ENCODE data around the gene OR51B6.
"Not testable (repeated sequence)": the region's sequence is repeated elsewhere in the genome, so short reads cannot be mapped to it uniquely, and the experiment has no call there.

The OR51B6 gene

GRCh38 chr11:5363679-5364078, 12.4 kb downstream of the OR51B6 start:
- DNase-seq (ENCODE audit: low read depth in 2 of 3, low spot score in 1 of 3): no peak

- no peak for DNase-seq (ENCODE audit: low read depth in 2 of 3, low spot score in 1 of 3)
Observed at GRCh38 chr11:5364214-5364613, 12.9 kb downstream of the OR51B6 start.

GRCh38 chr11:5366365-5366764, 15.1 kb downstream of the OR51B6 start:
- not testable (repeated sequence) for DNase-seq (ENCODE audit: low read depth in 2 of 3, low spot score in 1 of 3)

DNA sequence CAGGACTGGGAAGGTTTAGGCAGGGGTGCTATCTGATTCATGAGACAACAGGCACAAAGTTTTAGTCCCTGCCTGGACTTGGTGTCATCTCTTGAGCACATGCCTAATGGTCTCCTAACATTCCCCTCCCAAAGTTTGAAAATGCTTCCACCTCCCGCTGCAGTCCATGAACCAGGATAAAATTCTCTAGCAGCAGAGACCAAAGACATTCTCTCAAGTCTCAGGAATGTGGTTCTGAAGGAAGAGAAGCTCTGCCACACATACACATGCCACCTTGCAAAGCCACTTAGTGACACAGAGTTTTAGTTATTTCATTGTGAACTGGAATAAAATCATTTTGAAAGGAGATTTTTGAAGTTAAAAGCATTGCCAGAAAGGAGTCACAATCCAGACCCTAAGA, 15.5 kb downstream of the OR51B6 start:
- DNase-seq (ENCODE audit: low read depth in 2 of 3, low spot score in 1 of 3): no peak

DNA sequence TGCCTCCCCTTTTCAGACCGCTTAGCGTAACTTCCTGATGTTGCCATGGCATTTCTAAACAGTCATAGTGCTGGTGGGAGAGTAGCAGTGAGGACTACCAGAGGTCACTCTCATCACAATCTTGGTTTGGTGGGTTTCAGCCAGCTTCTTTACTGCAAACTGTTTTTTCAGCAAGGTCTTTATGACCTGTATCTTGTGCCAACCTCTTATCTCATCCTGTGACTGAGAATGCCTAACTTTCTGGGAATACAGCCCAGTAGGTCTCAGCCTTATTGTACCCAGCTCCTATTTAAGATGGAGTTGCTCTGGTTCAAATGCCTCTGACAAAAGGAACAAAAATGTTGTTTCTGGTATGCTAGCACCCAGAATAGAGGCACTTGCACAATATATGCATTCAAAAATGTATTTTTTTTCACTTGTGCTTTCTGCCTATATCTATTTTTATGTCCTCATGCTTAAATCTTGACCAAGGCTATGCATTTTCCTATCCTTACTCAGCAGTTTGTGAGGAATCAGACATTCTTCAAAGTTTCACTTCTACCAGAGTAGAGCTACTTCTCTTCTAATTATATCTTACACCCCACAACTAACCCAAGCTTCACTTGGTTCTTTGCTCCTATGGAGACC, 16.3 kb downstream of the OR51B6 start:
- DNase-seq (ENCODE audit: low read depth in 2 of 3, low spot score in 1 of 3): no peak

- no peak for DNase-seq (ENCODE audit: low read depth in 2 of 3, low spot score in 1 of 3)
Observed at GRCh38 chr11:5368502-5369043, 17.3 kb downstream of the OR51B6 start.

- DNase-seq (ENCODE audit: low read depth in 2 of 3, low spot score in 1 of 3): no peak
Observed at GRCh38 chr11:5369789-5370188, 18.5 kb downstream of the OR51B6 start.

- peak; percentile 2 to 37 (median 10) for DNase-seq (ENCODE audit: low read depth in 2 of 3, low spot score in 1 of 3)
Observed at GRCh38 chr11:5380740-5381342, 29.5 kb downstream of the OR51B6 start.

- DNase-seq (ENCODE audit: low read depth in 2 of 3, low spot score in 1 of 3): no peak
Observed at GRCh38 chr11:5383576-5383975, 32.3 kb downstream of the OR51B6 start, which contains the start of gene OR51M1. OR51M1 (plus strand) TSS chr11:5383812; CDS start chr11:5389399, 5,587 bp downstream.

GRCh38 chr11:5384335-5384734, 33.0 kb downstream of the OR51B6 start:
- DNase-seq (ENCODE audit: low read depth in 2 of 3, low spot score in 1 of 3): no peak

- no peak for DNase-seq (ENCODE audit: low read depth in 2 of 3, low spot score in 1 of 3)
Observed at GRCh38 chr11:5390210-5390609, 38.9 kb downstream of the OR51B6 start.

GRCh38 chr11:5394091-5394490, 42.8 kb downstream of the OR51B6 start:
- DNase-seq (ENCODE audit: low read depth in 2 of 3, low spot score in 1 of 3): no peak

DNA sequence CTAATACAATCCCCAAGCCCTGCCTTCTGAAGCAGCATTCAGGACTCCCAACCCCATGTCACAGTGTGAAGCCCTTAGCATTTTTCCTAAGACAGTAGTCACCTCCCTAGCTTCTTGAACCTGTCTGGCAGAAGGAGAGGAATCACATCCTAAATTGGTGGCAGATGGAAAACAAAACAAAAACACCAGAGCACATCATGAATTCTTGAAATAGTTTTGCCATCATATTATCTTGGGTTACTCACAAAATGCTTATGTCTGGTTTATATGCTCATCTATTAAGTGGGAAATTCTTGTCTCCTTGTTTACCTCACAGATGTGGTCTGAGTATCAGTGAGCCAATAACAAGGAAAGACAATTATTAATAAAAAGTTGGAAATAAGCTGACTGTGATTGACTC, 47.6 kb downstream of the OR51B6 start:
- no peak for DNase-seq (ENCODE audit: low read depth in 2 of 3, low spot score in 1 of 3)

All from stimulated activated CD4-positive, alpha-beta T cell treated with anti-CD3 and anti-CD28 coated beads, Interleukin-12 subunit alpha, Interleukin-12 subunit beta, amount 100 ng/mL, for 48 hours (primary cell).